ENCODE measurements around the gene MYL5. TPM values are rescaled to one million over a fixed set of nuclear protein-coding genes. Genes with fewer than 3 reads are reported as not detected.

MYL5 gene
- total RNA-seq, 4 donors from 2014 or later, result 82.8 to 135 (median 95.2) TPM

GRCh38 chr4:630656-631055 is 43.7 kb upstream of the MYL5 start:
- Histone ChIP-seq H3K27me3 (no peaks in the 10 kb centered on the region), H3K9me3 (no peaks in the 10 kb centered on the region), H3K27ac (no peak overlapping the region), H3K4me3 (no peak overlapping the region), H3K36me3 (no peaks in the 10 kb centered on the region), H3K4me1 (no peaks in the 10 kb centered on the region)
- DNase-seq, result no peak
- TF ChIP-seq CTCF (IDR thresholded peaks at IDR 0.05), result no peak
- no peak for TF ChIP-seq POLR2A (IDR thresholded peaks at IDR 0.05)

GRCh38 chr4:632196-632790 is 42.0 kb upstream of the MYL5 start:
- Histone ChIP-seq H3K36me3 (no peaks in the 10 kb centered on the region), H3K4me1 (no peaks in the 10 kb centered on the region), H3K27ac (no peak overlapping the region), H3K27me3 (no peaks in the 10 kb centered on the region), H3K4me3 (no peak overlapping the region), H3K9me3 (no peaks in the 10 kb centered on the region)
- TF ChIP-seq CTCF (IDR thresholded peaks at IDR 0.05) (no peak), POLR2A (IDR thresholded peaks at IDR 0.05) (no peak)
- no peak for DNase-seq

- TF ChIP-seq CTCF (IDR thresholded peaks at IDR 0.05), result no peak
- no peak for DNase-seq
- Histone ChIP-seq H3K27ac (no peak overlapping the region), H3K9me3 (no peaks in the 10 kb centered on the region), H3K27me3 (no peaks in the 10 kb centered on the region), H3K36me3 (no peaks in the 10 kb centered on the region), H3K4me1 (no peaks in the 10 kb centered on the region), H3K4me3 (no peak overlapping the region)
Observed at GRCh38 chr4:632926-633325, 41.4 kb upstream of the MYL5 start.

GRCh38 chr4:633406-633805 is 40.9 kb upstream of the MYL5 start:
- Histone ChIP-seq H3K9me3 (no peaks in the 10 kb centered on the region), H3K27me3 (no peaks in the 10 kb centered on the region), H3K4me1 (no peaks in the 10 kb centered on the region), H3K27ac (no peak overlapping the region), H3K36me3 (no peaks in the 10 kb centered on the region), H3K4me3 (no peak overlapping the region)
- TF ChIP-seq CTCF (IDR thresholded peaks at IDR 0.05) (no peak), POLR2A (IDR thresholded peaks at IDR 0.05) (no peak)
- no peak for DNase-seq

GRCh38 chr4:633976-634598 is 40.3 kb upstream of the MYL5 start:
- Histone ChIP-seq H3K27me3 (no peaks in the 10 kb centered on the region), H3K4me3 (no peak overlapping the region), H3K9me3 (no peaks in the 10 kb centered on the region), H3K27ac (no peak overlapping the region), H3K4me1 (no peaks in the 10 kb centered on the region), H3K36me3 (no peaks in the 10 kb centered on the region)
- TF ChIP-seq CTCF (IDR thresholded peaks at IDR 0.05) (no peak), POLR2A (IDR thresholded peaks at IDR 0.05) (no peak)
- no peak for DNase-seq
